Mesendoderm (in vitro differentiated cells): ENCODE data around the gene PGM5.

Source experiments
- DNase-seq: peaks from one replicate; pipeline ENCODE4 v3.0.0; 2013
- H2AK5ac ChIP-seq: 2 replicates; pipeline ENCODE4 v1.6.1; 2013; ENCODE audit warnings: low read length, inconsistent platforms
- H2BK120ac ChIP-seq: 2 replicates; pipeline ENCODE4 v1.6.1; 2013; ENCODE audit warnings: low read depth, mild to moderate bottlenecking, low read length, moderate library complexity, mixed read lengths
- H2BK15ac ChIP-seq: replicated peaks from 2 replicates; pipeline ENCODE4 v1.6.1; 2013; ENCODE audit warnings: low read depth, mild to moderate bottlenecking, moderate library complexity
- H2BK5ac ChIP-seq: 2 replicates; pipeline ENCODE4 v1.6.1; 2013; ENCODE audit warnings: low read length, inconsistent platforms
- H3K18ac ChIP-seq: 2 replicates; pipeline ENCODE4 v1.6.1; 2013; ENCODE audit warnings: mild to moderate bottlenecking, low read length, mixed read lengths
- H3K23ac ChIP-seq: one replicate; pipeline ENCODE4 v1.6.1; 2013; ENCODE audit warnings: low read length
- H3K27ac ChIP-seq: 2 replicates; pipeline ENCODE4 v1.5.1; 2013; ENCODE audit warnings: low read depth, mild to moderate bottlenecking, inconsistent platforms, low read length, moderate library complexity
- H3K27me3 ChIP-seq: 2 replicates; pipeline ENCODE4 v1.6.1; 2013; ENCODE audit warnings: low read length, control low read depth, mild to moderate bottlenecking, inconsistent platforms; ENCODE audit not compliant: insufficient read depth, poor library complexity
- H3K36me3 ChIP-seq: 2 replicates; pipeline ENCODE4 v1.6.1; 2013; ENCODE audit warnings: low read length, inconsistent platforms; ENCODE audit not compliant: control insufficient read depth, insufficient read depth
- H3K4ac ChIP-seq: one replicate; pipeline ENCODE4 v1.6.1; 2013; ENCODE audit warnings: low read depth, mild to moderate bottlenecking, low read length, moderate library complexity
- H3K4me1 ChIP-seq: 2 replicates; pipeline ENCODE4 v1.6.1; 2013; ENCODE audit warnings: low read depth, low read length, inconsistent platforms; ENCODE audit not compliant: control insufficient read depth
- H3K4me2 ChIP-seq: 2 replicates; pipeline ENCODE4 v1.6.1; 2013; ENCODE audit warnings: low read length
- H3K4me3 ChIP-seq: 2 replicates; pipeline ENCODE4 v1.5.1; 2013; ENCODE audit warnings: mild to moderate bottlenecking, low read length
- H3K56ac ChIP-seq: one replicate; pipeline ENCODE4 v1.6.1; 2013; ENCODE audit warnings: low read length
- H3K79me1 ChIP-seq: 2 replicates; pipeline ENCODE4 v1.6.1; 2013; ENCODE audit warnings: low read length, inconsistent platforms
- H3K79me2 ChIP-seq: 2 replicates; pipeline ENCODE4 v1.6.1; 2013; ENCODE audit warnings: mild to moderate bottlenecking, low read length; ENCODE audit not compliant: control insufficient read depth, insufficient read depth
- H3K9ac ChIP-seq: 2 replicates; pipeline ENCODE4 v1.6.1; 2013; ENCODE audit warnings: low read length, inconsistent platforms
- H4K5ac ChIP-seq: one replicate; pipeline ENCODE4 v1.6.1; 2013; ENCODE audit warnings: low read length
- H4K8ac ChIP-seq: one replicate; pipeline ENCODE4 v1.6.1; 2013; ENCODE audit warnings: low read depth, mild to moderate bottlenecking, control low read depth, low read length, moderate library complexity
- WGBS: extraction: QIAGEN DNeasy Blood & Tissue Kit; methylation state at CpG from one replicate; pipeline ENCODE4 v1.1.7; 2013; ENCODE audit warnings: low lambda C conversion rate, missing lambda C conversion rate; ENCODE audit not compliant: insufficient coverage; ENCODE audit errors: extremely low coverage; 5-methylcytosine and 5-hydroxymethylcytosine counted together

Gene PGM5

GRCh38 chr9:68495247-68495646 is 138.8 kb downstream of the PGM5 start:
- no peak for DNase-seq
- no peaks in the 10 kb centered on the region for H3K4me1 ChIP-seq
- no peak overlapping the region for H3K18ac ChIP-seq
- H3K36me3 ChIP-seq, result no peaks in the 10 kb centered on the region
- H3K4me3 ChIP-seq, result no peak overlapping the region
- H3K9ac ChIP-seq, result no peak overlapping the region
- H4K8ac ChIP-seq, result no peak overlapping the region
- no peaks in the 10 kb centered on the region for H3K79me1 ChIP-seq
- H3K4ac ChIP-seq, result no peak overlapping the region
- H3K27ac ChIP-seq, result no peak overlapping the region
- WGBS, result no CpG with 5 or more reads among the region's 1 CpG
- no peak overlapping the region for H4K5ac ChIP-seq
- no peak overlapping the region for H3K56ac ChIP-seq
- no peak overlapping the region for H2BK15ac ChIP-seq
- H2BK120ac ChIP-seq, result no peak overlapping the region
- no peak overlapping the region for H3K4me2 ChIP-seq
- H2AK5ac ChIP-seq, result no peak overlapping the region
- H3K79me2 ChIP-seq, result no peaks in the 10 kb centered on the region
- H2BK5ac ChIP-seq, result no peak overlapping the region
- peaks cover 2% of the 10 kb centered on the region for H3K27me3 ChIP-seq
- no peak overlapping the region for H3K23ac ChIP-seq

DNA sequence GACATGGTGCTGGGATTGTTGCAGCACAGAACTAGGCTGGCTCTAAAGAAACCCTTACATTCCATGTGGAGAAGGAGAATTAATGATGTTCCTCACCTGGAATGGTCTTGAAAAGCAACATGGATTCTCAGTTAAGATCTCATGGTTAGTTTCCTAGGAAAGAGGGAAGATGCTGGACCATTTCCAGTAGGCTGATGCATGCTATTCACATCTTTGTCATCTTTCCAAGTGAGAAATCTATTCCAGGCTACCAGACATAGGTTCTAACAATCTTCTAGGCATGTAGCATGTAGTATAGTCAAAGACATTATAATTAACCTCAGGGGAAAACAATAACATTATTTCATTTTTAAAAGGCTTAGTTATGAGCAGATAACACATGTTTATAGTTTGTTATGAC is 139.9 kb downstream of the PGM5 start:
- peaks cover 2% of the 10 kb centered on the region for H3K27me3 ChIP-seq
- H3K23ac ChIP-seq, result no peak overlapping the region
- no peaks in the 10 kb centered on the region for H3K79me2 ChIP-seq
- no peak overlapping the region for H3K4me2 ChIP-seq
- H3K79me1 ChIP-seq, result no peaks in the 10 kb centered on the region
- H3K56ac ChIP-seq, result no peak overlapping the region
- H3K27ac ChIP-seq, result no peak overlapping the region
- H2AK5ac ChIP-seq, result no peak overlapping the region
- no peak overlapping the region for H3K4me3 ChIP-seq
- H4K5ac ChIP-seq, result no peak overlapping the region
- no peak overlapping the region for H3K4ac ChIP-seq
- H3K18ac ChIP-seq, result no peak overlapping the region
- no peaks in the 10 kb centered on the region for H3K36me3 ChIP-seq
- H2BK120ac ChIP-seq, result no peak overlapping the region
- H3K9ac ChIP-seq, result no peak overlapping the region
- H4K8ac ChIP-seq, result no peak overlapping the region
- H2BK5ac ChIP-seq, result no peak overlapping the region
- H3K4me1 ChIP-seq, result no peaks in the 10 kb centered on the region
- no peak for DNase-seq
- H2BK15ac ChIP-seq, result no peak overlapping the region

- Histone ChIP-seq H3K4me3 (no peak overlapping the region), H3K56ac (no peak overlapping the region), H4K5ac (no peak overlapping the region), H3K27me3 (peaks cover 2% of the 10 kb centered on the region), H3K4me1 (no peaks in the 10 kb centered on the region), H2AK5ac (no peak overlapping the region), H2BK5ac (no peak overlapping the region), H3K9ac (no peak overlapping the region), H2BK15ac (no peak overlapping the region), H3K4ac (no peak overlapping the region), H3K79me1 (no peaks in the 10 kb centered on the region), H3K36me3 (no peaks in the 10 kb centered on the region), H3K18ac (no peak overlapping the region), H4K8ac (no peak overlapping the region), H3K27ac (no peak overlapping the region), H2BK120ac (no peak overlapping the region), H3K4me2 (no peak overlapping the region), H3K23ac (peak overlapping the region; percentile 24), H3K79me2 (no peaks in the 10 kb centered on the region)
- DNase-seq, result no peak
- WGBS, result no CpG with 5 or more reads among the region's 1 CpG
These were observed 141.2 kb downstream of the PGM5 start for GRCh38 chr9:68497629-68498028.

- no peak for DNase-seq
- no peak overlapping the region for H3K23ac ChIP-seq
- no peak overlapping the region for H3K4me3 ChIP-seq
- H2AK5ac ChIP-seq, result no peak overlapping the region
- no CpG with 5 or more reads among the region's 2 CpGs for WGBS
- no peak overlapping the region for H4K8ac ChIP-seq
- H4K5ac ChIP-seq, result no peak overlapping the region
- no peaks in the 10 kb centered on the region for H3K36me3 ChIP-seq
- no peaks in the 10 kb centered on the region for H3K79me1 ChIP-seq
- no peak overlapping the region for H3K27ac ChIP-seq
- no peak overlapping the region for H2BK120ac ChIP-seq
- no peaks in the 10 kb centered on the region for H3K4me1 ChIP-seq
- H2BK15ac ChIP-seq, result no peak overlapping the region
- no peak overlapping the region for H3K9ac ChIP-seq
- H3K79me2 ChIP-seq, result no peaks in the 10 kb centered on the region
- H3K56ac ChIP-seq, result no peak overlapping the region
- no peak overlapping the region for H2BK5ac ChIP-seq
- no peak overlapping the region for H3K4ac ChIP-seq
- H3K18ac ChIP-seq, result no peak overlapping the region
- no peak overlapping the region for H3K4me2 ChIP-seq
- peaks cover 2% of the 10 kb centered on the region for H3K27me3 ChIP-seq
These were observed 142.4 kb downstream of the PGM5 start for GRCh38 chr9:68498816-68499215.

DNA sequence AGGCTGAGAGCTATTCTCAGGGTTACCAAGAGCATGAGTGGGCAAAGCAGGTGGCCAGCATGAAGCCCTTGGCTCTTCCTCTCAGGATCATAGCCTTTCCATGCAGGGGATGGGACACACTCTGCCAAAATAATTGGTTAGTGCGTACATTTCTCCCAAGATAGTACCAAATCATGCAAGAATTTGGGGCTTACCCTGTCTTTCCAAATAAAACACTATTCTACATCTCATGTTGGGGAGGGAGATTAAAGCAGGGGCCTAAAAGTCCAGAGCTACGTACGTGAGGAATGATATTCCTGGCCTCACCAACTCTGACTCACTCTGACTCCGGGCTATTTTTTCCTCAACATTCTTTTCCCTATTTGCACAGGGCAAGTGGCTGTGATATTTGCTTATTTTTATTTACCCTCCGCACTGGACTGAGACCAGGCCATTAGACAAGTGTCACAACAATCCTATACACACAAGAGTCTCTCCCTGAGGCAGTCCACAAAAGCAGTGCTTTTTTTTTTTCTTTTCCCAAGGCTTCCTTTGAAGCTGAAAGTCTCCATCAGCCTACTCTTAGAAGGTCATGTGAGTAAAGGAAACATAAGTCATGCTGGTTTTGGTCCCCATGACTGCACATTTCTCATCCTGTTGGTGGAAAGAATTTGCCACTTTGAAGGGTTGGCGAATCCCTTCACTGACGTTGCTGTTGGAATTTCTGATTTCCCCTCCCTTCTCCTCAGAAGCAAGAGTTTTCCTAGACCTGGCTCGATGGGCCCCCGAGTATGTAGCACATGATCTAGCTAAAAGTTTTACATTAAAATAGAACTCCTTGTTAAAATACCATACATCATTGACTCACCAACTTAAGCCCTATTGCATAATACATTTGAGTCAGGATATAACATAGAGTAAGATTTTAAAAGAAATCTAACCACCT is 144.3 kb downstream of the PGM5 start:
- no peak for DNase-seq
- Histone ChIP-seq H3K27ac (no peak overlapping the region), H3K27me3 (no peaks in the 10 kb centered on the region), H3K4me3 (no peak overlapping the region), H3K36me3 (no peaks in the 10 kb centered on the region), H3K79me2 (no peaks in the 10 kb centered on the region), H3K18ac (no peak overlapping the region), H4K5ac (no peak overlapping the region), H2BK15ac (no peak overlapping the region), H4K8ac (no peak overlapping the region), H3K4me2 (no peak overlapping the region), H3K56ac (no peak overlapping the region), H3K4me1 (no peaks in the 10 kb centered on the region), H2BK5ac (no peak overlapping the region), H3K4ac (no peak overlapping the region), H3K23ac (no peak overlapping the region), H2AK5ac (no peak overlapping the region), H2BK120ac (no peak overlapping the region), H3K9ac (no peak overlapping the region), H3K79me1 (no peaks in the 10 kb centered on the region)
- WGBS, result no CpG with 5 or more reads among the region's 9 CpGs

- H3K4me2 ChIP-seq, result no peak overlapping the region
- no peak overlapping the region for H3K18ac ChIP-seq
- no CpG with 5 or more reads among the region's 4 CpGs for WGBS
- H3K4me3 ChIP-seq, result no peak overlapping the region
- no peaks in the 10 kb centered on the region for H3K79me1 ChIP-seq
- no peak overlapping the region for H3K27ac ChIP-seq
- H3K23ac ChIP-seq, result no peak overlapping the region
- H2AK5ac ChIP-seq, result no peak overlapping the region
- H4K5ac ChIP-seq, result no peak overlapping the region
- H2BK120ac ChIP-seq, result no peak overlapping the region
- H2BK15ac ChIP-seq, result no peak overlapping the region
- no peak overlapping the region for H4K8ac ChIP-seq
- H3K9ac ChIP-seq, result no peak overlapping the region
- no peaks in the 10 kb centered on the region for H3K36me3 ChIP-seq
- H3K4ac ChIP-seq, result no peak overlapping the region
- DNase-seq, result no peak
- no peak overlapping the region for H3K56ac ChIP-seq
- no peak overlapping the region for H2BK5ac ChIP-seq
- H3K79me2 ChIP-seq, result no peaks in the 10 kb centered on the region
- peaks cover 4% of the 10 kb centered on the region for H3K27me3 ChIP-seq
- no peaks in the 10 kb centered on the region for H3K4me1 ChIP-seq
These were observed 145.9 kb downstream of the PGM5 start for GRCh38 chr9:68502279-68502678.
